Activated naive CD8-positive, alpha-beta T cell treated with anti-CD3 and anti-CD28 coated beads for 36 hours (primary cell): Measurements from ENCODE around the gene IKZF3. TPM values are rescaled to one million over a fixed set of nuclear protein-coding genes. Genes with fewer than 3 reads are reported as not detected.
"Not testable (repeated sequence)": the region's sequence is repeated elsewhere in the genome, so short reads cannot be mapped to it uniquely, and the experiment has no call there.

ENCODE experiments used
- DNase-seq: peaks from one replicate; pipeline ENCODE4 v3.0.0; 2021
- H3K27ac Mint-ChIP-seq: one replicate; pipeline ENCODE4 v1.8.0; 2022; ENCODE audit warnings: mild to moderate bottlenecking, moderate library complexity, mixed read lengths
- H3K27me3 Mint-ChIP-seq: one replicate; pipeline ENCODE4 v1.8.0; 2022; ENCODE audit warnings: mild to moderate bottlenecking, mixed read lengths
- H3K36me3 Mint-ChIP-seq: one replicate; pipeline ENCODE4 v1.8.0; 2021; ENCODE audit warnings: mild to moderate bottlenecking, mixed read lengths
- H3K4me1 Mint-ChIP-seq: one replicate; pipeline ENCODE4 v1.8.0; 2021; ENCODE audit warnings: mixed read lengths
- H3K4me3 Mint-ChIP-seq: one replicate; pipeline ENCODE4 v1.8.0; 2022; ENCODE audit warnings: mild to moderate bottlenecking, moderate library complexity, mixed read lengths
- H3K9me3 Mint-ChIP-seq: one replicate; pipeline ENCODE4 v1.8.0; 2022; ENCODE audit warnings: mixed read lengths
- total RNA-seq, 2 experiments: library from RNA; stranded (reverse); gene quantifications; one replicate each; pipeline ENCODE4 v1.2.3, GENCODE V29; 2021

Gene IKZF3
- total RNA-seq, 2 experiments from 2014 or later = 43.9 to 44.6 TPM

DNA sequence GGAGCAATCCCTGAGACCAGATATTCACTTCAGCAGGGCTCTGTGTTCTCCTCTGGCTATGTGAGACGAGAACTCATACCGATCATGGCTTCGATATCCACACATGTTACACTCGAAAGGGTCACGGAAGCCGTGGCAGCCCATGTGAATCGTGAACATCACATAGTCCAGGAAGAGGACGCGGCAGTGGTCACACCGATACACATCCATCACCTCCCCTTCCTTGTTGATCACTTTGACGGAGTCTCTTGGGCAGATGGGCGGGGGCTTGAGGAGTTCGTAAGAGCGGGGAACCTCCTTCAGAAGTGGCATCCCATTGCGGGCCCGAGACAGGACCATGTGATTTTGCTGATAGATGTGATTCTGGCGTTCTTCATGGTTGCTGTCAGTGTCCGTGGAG lies 98.3 kb downstream of the IKZF3 start:
- Mint-ChIP-seq H3K4me1 (peaks cover 80% of the 10 kb centered on the region), H3K27me3 (no peaks in the 10 kb centered on the region), H3K4me3 (no peak overlapping the region), H3K9me3 (peaks cover 8% of the 10 kb centered on the region), H3K27ac (peak overlapping the region; percentile 84), H3K36me3 (peaks cover 62% of the 10 kb centered on the region)
- no peak for DNase-seq

DNA sequence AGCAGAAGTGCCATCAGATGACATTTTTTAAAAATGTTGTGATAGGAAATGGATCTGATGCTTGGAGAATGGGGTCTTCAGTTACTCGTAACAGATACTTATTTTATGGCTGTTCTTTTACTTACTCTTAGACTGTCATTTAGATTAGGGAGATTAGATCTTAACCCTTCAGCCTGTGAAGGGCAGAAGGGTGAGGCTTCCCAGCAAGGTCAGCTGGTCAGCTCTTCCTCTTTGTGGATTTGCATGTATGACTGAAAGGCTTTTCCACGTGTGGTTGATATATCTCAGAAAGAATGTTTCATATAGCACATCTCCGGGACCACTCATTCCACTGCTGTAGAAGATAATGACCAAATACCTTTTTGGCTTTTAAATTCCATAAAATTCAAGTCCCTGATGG lies 98.9 kb downstream of the IKZF3 start:
- no peak for DNase-seq
- H3K4me1 Mint-ChIP-seq = peaks cover 79% of the 10 kb centered on the region
- no peak overlapping the region for H3K4me3 Mint-ChIP-seq
- peaks cover 66% of the 10 kb centered on the region for H3K36me3 Mint-ChIP-seq
- H3K27me3 Mint-ChIP-seq = no peaks in the 10 kb centered on the region
- peak overlapping the region; percentile 84 for H3K27ac Mint-ChIP-seq
- H3K9me3 Mint-ChIP-seq = peaks cover 8% of the 10 kb centered on the region

DNA sequence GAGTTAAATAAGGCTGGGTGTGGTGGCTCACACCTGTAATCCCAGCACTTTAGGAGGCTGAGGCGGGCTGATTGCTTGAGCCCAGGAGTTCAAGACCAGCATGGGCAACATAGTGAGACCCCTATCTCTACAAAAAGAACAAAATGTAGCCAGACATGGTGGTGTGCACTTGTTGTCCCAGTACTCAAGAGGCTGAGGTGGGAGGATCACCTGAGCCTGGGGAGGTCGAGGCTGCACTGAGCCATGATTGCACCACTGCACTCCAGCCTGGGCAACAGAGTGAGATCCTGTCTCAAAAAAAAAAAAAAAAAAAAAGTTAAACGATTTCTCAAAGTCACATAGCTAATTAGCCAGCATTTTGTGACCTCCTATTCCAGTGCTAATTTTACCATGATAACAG lies 99.9 kb downstream of the IKZF3 start:
- DNase-seq, H3K27me3 Mint-ChIP-seq, H3K27ac Mint-ChIP-seq, H3K9me3 Mint-ChIP-seq, H3K4me3 Mint-ChIP-seq: not testable (repeated sequence)
- Mint-ChIP-seq H3K4me1 (peaks cover 78% of the 10 kb centered on the region), H3K36me3 (peaks cover 70% of the 10 kb centered on the region)

DNA sequence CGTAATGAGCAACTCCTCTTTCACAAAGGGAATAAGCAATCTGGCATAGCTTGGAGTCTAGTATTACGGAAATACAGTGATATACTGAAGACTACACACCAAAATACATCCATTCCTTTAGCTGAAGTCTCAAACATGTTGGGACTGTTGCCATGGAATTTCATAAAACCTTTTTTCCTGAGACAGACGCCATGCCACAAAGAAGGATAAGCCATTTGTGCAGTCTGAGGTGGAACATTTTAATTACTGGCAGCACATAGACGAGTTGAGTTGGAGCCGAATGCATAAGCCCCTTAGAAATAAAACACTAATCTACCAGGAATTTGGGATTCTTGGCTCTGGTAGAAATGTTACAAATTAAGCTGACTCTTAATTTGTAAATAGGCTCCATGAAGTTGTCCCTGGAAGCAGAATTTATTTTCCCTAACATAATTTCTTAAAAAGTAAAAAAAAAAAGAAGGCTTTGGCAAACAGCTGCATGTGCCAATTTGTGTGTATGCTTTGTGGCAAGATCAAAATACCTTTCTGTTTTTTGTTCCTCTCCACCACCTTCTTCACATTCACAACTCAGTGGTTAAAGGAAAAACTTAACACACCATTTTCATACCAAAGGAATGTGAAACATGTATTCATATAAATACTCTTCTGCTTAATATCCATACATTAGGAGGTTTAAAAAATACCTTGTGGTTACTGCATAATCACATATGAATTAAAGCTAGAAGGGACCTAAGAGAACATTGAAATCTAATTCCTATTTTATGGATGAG lies 100.9 kb downstream of the IKZF3 start:
- no peak for DNase-seq
- peaks cover 8% of the 10 kb centered on the region for H3K9me3 Mint-ChIP-seq
- peaks cover 69% of the 10 kb centered on the region for H3K36me3 Mint-ChIP-seq
- no peaks in the 10 kb centered on the region for H3K27me3 Mint-ChIP-seq
- H3K4me3 Mint-ChIP-seq = no peak overlapping the region
- H3K27ac Mint-ChIP-seq = peak overlapping the region; percentile 8
- H3K4me1 Mint-ChIP-seq = peaks cover 78% of the 10 kb centered on the region

DNA sequence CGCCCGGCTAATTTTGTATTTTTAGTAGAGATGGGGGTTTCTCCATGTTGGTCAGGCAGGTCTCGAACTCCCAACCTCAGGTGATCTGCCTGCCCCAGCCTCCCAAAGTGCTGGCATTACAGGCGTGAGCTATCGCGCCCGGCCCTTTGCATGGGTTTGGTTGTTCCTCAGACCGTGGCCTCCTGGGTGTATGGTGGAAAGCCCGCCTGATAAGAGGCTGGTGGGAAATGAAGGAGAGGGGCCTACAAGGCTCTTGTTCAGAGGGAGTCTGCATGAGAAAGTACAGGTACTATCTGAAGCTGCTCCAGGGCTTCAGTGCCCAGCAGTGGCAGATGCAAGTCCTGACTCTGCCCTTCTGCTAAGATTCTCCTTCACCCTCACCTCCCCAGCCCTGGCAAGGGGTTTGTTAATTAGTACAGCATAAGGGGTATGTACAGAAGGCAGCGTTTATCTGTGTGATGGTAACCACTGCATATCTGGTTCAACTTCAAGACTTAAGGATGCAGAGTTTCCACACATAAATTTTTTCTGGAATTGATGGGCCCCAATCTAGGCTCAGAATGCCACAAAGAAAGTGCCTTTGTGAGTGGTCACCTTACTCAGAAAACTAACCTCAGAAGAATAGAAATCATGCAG lies 102.1 kb downstream of the IKZF3 start:
- peaks cover 59% of the 10 kb centered on the region for H3K36me3 Mint-ChIP-seq
- no peak overlapping the region for H3K4me3 Mint-ChIP-seq
- peaks cover 6% of the 10 kb centered on the region for H3K9me3 Mint-ChIP-seq
- peaks cover 79% of the 10 kb centered on the region for H3K4me1 Mint-ChIP-seq
- peak overlapping the region; percentile 8 for H3K27ac Mint-ChIP-seq
- H3K27me3 Mint-ChIP-seq = no peaks in the 10 kb centered on the region
- no peak for DNase-seq

DNA sequence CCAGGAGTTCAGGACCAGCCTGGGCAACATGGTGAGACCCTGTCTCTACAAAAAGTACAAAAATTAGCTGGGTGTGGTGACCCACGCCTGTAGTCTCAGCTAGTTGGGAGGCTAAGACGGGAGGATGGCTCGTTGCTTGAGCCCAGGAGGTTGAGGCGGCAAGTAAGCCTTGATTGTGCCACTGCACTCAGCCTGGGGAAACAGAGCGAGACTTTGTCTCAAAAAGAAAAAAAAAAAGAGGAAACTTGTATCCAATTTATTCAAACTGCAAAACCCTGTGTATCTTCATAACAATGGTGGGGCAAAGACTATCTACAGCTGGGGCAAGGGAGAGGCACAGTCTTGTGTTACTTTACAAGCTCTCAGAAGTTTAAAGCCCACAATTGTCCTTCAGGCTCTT lies 104.9 kb downstream of the IKZF3 start:
- Mint-ChIP-seq H3K4me3 (no peak overlapping the region), H3K27me3 (no peaks in the 10 kb centered on the region), H3K36me3 (peaks cover 33% of the 10 kb centered on the region), H3K4me1 (peaks cover 81% of the 10 kb centered on the region), H3K9me3 (no peaks in the 10 kb centered on the region), H3K27ac (peak overlapping the region; percentile 85)
- no peak for DNase-seq

DNA sequence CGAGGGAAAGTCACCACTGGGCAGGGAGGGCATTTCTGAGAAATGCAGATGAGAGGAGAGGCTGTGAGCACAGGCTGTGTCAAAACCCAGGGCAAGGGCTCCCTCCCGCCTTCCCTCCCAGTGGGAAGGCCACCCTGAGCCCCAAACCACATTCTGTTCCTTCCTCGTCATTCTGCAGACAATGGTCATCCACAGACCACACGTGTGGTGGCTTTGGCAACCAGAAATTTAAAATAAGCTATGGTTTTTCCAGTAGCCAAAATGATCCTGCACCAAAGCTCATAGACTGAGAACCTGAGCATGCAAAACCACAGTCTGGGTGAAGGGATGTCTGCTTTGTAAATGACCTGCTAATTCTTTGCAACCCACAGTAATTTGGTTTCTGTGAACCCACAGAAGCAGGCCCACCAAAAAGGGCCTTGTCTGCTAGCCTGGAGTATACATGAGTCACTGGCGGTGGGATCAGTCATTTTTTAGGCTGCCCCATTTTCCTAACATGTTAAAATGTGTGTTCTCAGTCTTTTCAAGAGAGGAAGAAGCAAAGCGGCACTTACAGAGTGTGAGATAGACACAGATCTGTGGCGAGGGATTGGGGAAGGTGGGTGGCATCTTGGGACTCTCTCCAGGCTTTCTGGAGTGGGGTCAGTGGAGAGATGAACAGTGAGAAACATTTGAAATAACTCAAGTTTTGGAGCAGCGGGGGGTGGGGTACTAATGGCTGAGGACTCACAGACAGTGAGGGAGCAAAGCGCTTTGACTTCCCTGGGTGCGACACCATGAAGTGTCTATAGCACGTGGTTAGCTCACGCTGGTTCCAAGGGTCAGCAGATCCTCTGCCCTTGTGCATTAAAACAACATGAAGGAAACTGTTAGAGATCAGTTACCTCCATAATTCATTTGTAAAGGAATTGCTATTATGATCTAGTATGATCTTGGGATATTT lies 105.9 kb downstream of the IKZF3 start:
- peaks cover 79% of the 10 kb centered on the region for H3K4me1 Mint-ChIP-seq
- DNase-seq = peak; percentile 72
- no peaks in the 10 kb centered on the region for H3K9me3 Mint-ChIP-seq
- peak overlapping the region; percentile 47 for H3K4me3 Mint-ChIP-seq
- H3K36me3 Mint-ChIP-seq = peaks cover 31% of the 10 kb centered on the region
- no peaks in the 10 kb centered on the region for H3K27me3 Mint-ChIP-seq
- H3K27ac Mint-ChIP-seq = peak overlapping the region; percentile 85

DNA sequence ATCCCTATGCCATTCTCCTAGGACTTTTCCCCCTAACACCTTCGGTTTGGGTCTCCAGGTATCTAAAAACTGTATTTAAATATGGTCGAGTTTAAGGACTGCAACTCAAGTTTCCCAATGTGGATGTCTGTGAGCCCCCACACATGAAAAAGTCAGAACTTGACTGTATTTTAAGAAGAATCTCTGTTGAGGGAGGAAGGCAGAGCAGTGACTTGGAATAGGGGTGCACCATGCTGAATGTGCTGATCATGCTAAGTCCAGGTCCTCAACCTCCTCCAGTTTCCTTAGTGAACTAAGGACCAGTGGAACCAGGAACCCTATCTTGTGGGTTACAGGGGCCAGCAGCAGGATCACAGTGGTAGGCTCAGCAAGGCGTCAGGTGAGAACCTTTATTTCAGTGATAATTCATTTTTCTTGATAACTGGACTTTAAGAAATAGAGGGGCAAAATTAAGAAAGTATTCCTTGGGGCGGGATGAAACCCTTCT lies 106.9 kb downstream of the IKZF3 start:
- H3K27me3 Mint-ChIP-seq = no peaks in the 10 kb centered on the region
- H3K4me1 Mint-ChIP-seq = peaks cover 77% of the 10 kb centered on the region
- DNase-seq = no peak
- H3K36me3 Mint-ChIP-seq = peaks cover 24% of the 10 kb centered on the region
- peak overlapping the region; percentile 85 for H3K27ac Mint-ChIP-seq
- H3K4me3 Mint-ChIP-seq = no peak overlapping the region
- H3K9me3 Mint-ChIP-seq = no peaks in the 10 kb centered on the region

DNA sequence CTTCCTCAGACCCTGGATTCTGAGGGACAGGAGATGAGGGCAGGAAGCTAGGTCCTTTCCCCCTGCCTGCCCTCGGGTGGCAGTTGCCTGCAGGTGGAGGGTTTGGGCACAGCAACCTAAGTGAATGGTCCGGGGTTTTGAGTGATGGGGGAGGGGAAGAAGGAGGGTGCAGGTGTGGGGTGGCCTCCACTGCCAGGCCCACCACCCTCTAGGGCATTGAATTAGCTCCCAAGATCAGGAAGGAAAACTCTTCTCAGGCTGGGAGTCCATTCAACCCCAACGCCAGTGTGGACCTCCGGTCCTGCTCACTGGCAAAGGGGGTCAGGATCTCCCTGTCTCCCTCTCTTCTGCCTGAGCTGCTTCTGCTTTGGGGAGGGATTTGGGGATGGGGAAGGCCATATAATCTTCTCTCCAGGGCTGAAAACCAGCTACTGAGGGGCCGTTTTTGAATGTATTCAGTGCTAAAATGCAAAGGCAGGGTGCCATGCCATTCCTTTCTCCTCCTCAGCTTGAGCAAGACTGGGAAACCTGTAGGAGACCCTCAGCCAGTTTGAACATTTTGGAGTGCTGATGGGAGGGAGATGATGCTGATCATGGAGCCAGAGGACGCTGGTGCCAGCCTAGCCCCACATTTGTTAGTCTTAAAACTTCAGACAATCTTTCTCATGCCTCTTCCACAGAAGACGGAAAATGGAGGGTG lies 107.6 kb downstream of the IKZF3 start:
- Mint-ChIP-seq H3K36me3 (peaks cover 23% of the 10 kb centered on the region), H3K27me3 (no peaks in the 10 kb centered on the region), H3K27ac (peak overlapping the region; percentile 85), H3K4me1 (peaks cover 77% of the 10 kb centered on the region), H3K9me3 (no peaks in the 10 kb centered on the region), H3K4me3 (peak overlapping the region; percentile 44)
- DNase-seq = no peak

DNA sequence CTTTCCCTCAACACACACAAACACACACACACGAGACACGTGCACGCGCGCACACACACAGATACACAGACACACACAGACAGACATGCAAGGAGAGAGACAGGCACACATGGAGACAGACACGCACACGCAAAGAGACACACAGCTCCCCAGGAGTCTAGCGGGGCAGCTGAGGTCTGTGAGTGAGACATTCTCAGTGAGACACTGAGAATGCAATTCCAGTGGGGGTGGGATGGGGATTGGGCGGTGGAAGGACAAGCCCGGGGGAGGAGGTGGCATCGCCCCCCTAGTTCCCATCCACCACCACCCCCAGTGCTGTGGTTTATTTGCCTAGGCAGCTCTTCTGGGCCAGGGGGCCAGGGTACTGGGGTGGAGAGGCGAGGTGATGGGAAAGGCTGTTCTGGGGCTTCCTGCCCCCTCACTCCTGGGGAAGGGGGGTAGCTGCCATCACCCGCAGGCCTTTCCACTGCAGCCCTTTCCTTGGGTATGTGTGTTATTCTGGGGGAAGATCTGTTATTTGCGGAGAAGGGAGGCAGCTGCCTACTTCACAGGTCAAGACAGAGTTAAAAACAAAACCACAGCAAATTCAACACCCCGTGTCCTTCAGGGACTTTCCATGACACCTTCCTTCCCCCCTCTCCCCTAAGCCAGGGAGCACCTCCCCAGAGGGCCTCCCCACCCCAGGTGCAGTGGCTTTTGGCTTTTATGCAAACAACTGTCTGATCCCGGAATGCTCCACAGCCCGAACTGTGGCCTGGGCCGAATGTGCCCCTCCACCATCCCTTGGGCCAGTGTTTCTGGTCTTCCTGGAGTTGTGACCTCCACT lies 108.3 kb downstream of the IKZF3 start:
- Mint-ChIP-seq H3K36me3 (peaks cover 19% of the 10 kb centered on the region), H3K27me3 (no peaks in the 10 kb centered on the region), H3K4me1 (peaks cover 75% of the 10 kb centered on the region)

DNA sequence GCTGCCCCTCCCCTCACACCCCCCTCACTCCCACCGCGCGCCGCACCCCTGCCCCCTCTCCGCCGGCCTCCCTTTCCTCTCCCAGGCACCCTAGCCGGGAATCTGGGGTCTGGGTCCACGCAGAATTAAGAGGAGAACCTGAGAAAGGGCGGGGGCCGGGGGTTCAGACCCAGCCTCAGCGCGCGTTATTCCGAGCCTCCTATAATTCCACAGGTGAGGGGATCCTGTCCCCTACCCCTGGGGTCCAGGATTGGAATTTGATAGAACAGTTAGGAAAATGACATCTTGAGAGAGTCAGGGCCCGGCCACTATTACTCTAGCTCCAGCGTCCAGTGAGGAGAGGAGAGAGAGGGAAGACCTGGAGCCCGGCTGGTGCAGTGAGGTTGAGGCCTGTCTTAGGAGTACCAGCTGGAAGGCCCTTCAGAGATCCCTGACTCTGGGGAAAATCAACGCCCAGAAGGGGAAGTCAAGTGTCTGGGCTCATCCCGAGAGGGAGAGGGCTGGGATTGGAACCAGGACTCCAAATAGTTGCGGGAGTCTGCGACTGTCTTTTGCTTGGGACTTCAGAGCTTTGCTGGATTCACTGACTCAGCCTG lies 109.1 kb downstream of the IKZF3 start:
- no peaks in the 10 kb centered on the region for H3K9me3 Mint-ChIP-seq
- H3K27ac Mint-ChIP-seq = peak overlapping the region; percentile 85
- H3K27me3 Mint-ChIP-seq = no peaks in the 10 kb centered on the region
- H3K4me1 Mint-ChIP-seq = peaks cover 70% of the 10 kb centered on the region
- H3K4me3 Mint-ChIP-seq = peak overlapping the region; percentile 44
- peaks cover 12% of the 10 kb centered on the region for H3K36me3 Mint-ChIP-seq
- no peak for DNase-seq

More for the DNA sequence above, 108.3 kb downstream of the IKZF3 start:
- H3K27ac Mint-ChIP-seq = peak overlapping the region; percentile 85
- peak overlapping the region; percentile 44 for H3K4me3 Mint-ChIP-seq
- DNase-seq = peak; percentile 55
- no peaks in the 10 kb centered on the region for H3K9me3 Mint-ChIP-seq

DNA sequence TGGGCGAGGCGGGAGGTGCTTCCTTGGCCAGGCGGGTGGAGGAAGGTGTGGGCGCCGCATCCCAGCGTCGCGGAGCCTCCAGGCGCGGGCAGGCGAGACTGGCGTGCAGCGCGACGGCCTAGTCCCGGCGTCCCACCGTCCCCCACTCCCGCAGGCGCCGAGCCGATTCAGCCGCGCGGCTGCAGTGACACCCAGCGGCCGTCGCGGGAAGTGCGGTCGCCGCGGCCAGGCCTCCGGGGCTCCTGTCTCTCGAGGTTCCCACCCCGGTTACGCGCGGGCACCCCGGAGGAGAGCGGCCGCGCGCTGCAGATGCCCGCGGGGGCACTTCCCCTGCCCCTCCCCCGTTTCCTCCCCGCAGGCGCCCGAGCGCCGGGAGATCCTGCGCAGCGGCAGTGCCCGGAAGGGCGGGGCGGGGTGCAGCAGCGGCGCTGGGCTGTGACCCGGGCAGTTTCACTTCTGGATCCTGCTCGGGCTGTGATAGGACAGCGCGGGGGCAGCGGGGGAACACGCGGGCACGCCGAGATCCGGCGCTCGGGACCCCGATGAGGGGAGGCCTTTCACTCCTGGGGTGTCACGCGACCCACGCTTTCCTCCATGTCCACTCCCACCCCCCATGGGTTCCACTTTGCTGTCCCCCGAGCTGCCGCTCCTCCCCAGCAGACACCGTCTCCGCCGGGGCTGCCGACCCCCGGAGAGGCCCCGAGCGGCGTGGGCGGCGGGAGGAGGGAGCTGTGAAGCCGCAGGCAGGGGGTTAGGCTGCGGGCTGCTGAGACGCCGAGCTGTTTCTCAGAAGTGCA lies 109.8 kb downstream of the IKZF3 start:
- H3K36me3 Mint-ChIP-seq = peaks cover 8% of the 10 kb centered on the region
- peaks cover 65% of the 10 kb centered on the region for H3K4me1 Mint-ChIP-seq
- H3K27ac Mint-ChIP-seq = peak overlapping the region; percentile 85
- no peaks in the 10 kb centered on the region for H3K9me3 Mint-ChIP-seq
- H3K27me3 Mint-ChIP-seq = no peaks in the 10 kb centered on the region
- peak overlapping the region; percentile 56 for H3K4me3 Mint-ChIP-seq
- DNase-seq = peak; percentile 99
